Neutrophil (primary cell): Measurements from ENCODE around the gene APOBR.

Source experiments
- H3K27ac ChIP-seq: fragments of 200-600 bp; sonication (generic); 2 replicates; pipeline ENCODE4 v1.5.1; 2016; ENCODE audit warnings: mild to moderate bottlenecking, moderate library complexity
- H3K27me3 ChIP-seq: fragments of 200-600 bp; sonication (generic); 2 replicates; pipeline ENCODE4 v1.6.0; 2016; ENCODE audit warnings: mild to moderate bottlenecking
- H3K36me3 ChIP-seq: fragments of 200-600 bp; sonication (generic); 2 replicates; pipeline ENCODE4 v1.5.1; 2017
- H3K4me1 ChIP-seq, 2 experiments: fragments of 200-600 bp in 1 of 2; sonication (generic) in 1 of 2; 1 replicate in 1 of 2; 2 replicates in 1 of 2; pipeline versions ENCODE4 v1.5.1 to v1.6.1; 2013 to 2016; ENCODE audit warnings: low read depth in 1 of 2, low read length in 1 of 2, mild to moderate bottlenecking in 1 of 2, moderate library complexity in 1 of 2; ENCODE audit not compliant: control insufficient read depth in 1 of 2, insufficient read depth in 1 of 2
- H3K4me3 ChIP-seq, 2 experiments: fragments of 200-600 bp in 1 of 2; sonication (generic) in 1 of 2; 1 replicate in 1 of 2; 2 replicates in 1 of 2; pipeline ENCODE4 v1.5.1; 2013 to 2016; ENCODE audit warnings: low read depth in 1 of 2, low read length in 1 of 2, mild to moderate bottlenecking in 1 of 2, moderate library complexity in 1 of 2
- H3K9me3 ChIP-seq: fragments of 200-600 bp; sonication (generic); 2 replicates; pipeline ENCODE4 v1.5.1; 2016
- CTCF ChIP-seq: fragments of 200-600 bp; sonication (generic); IDR thresholded peaks from 2 replicates; pipeline ENCODE4 v1.5.1; 2016; ENCODE audit warnings: antibody characterized with exemption

APOBR gene

GRCh38 chr16:28528463-28528867 is 34.0 kb downstream of the APOBR start:
- Histone ChIP-seq H3K9me3 (no peaks in the 10 kb centered on the region), H3K27ac (no peak overlapping the region), H3K4me3 (no peak overlapping the region), H3K27me3 (no peaks in the 10 kb centered on the region), H3K4me1 (peaks cover 10 to 14% of the 10 kb centered on the region in 2 experiments), H3K36me3 (no peaks in the 10 kb centered on the region)
- TF ChIP-seq CTCF, result no peak

- TF ChIP-seq CTCF, result no peak
- no peaks in the 10 kb centered on the region for H3K9me3 ChIP-seq
- peaks cover 16 to 20% of the 10 kb centered on the region in 2 experiments for H3K4me1 ChIP-seq
- no peaks in the 10 kb centered on the region for H3K27me3 ChIP-seq
- no peak overlapping the region for H3K27ac ChIP-seq
- H3K4me3 ChIP-seq, result no peak overlapping the region
- H3K36me3 ChIP-seq, result no peaks in the 10 kb centered on the region
Observed at GRCh38 chr16:28529124-28529523, 34.7 kb downstream of the APOBR start.

- Histone ChIP-seq H3K9me3 (no peaks in the 10 kb centered on the region), H3K36me3 (no peaks in the 10 kb centered on the region), H3K27ac (peak overlapping the region; percentile 38), H3K4me3 (no peak overlapping the region), H3K27me3 (no peaks in the 10 kb centered on the region), H3K4me1 (peaks cover 21 to 28% of the 10 kb centered on the region in 2 experiments)
- no peak for TF ChIP-seq CTCF
Observed at GRCh38 chr16:28531777-28532744, 37.6 kb downstream of the APOBR start.

GRCh38 chr16:28532940-28533647 is 38.7 kb downstream of the APOBR start:
- H3K36me3 ChIP-seq, result no peaks in the 10 kb centered on the region
- no peak overlapping the region for H3K4me3 ChIP-seq
- H3K9me3 ChIP-seq, result no peaks in the 10 kb centered on the region
- no peak for TF ChIP-seq CTCF
- peak overlapping the region; percentile 85 for H3K27ac ChIP-seq
- H3K4me1 ChIP-seq, result peaks cover 21 to 28% of the 10 kb centered on the region in 2 experiments
- no peaks in the 10 kb centered on the region for H3K27me3 ChIP-seq

- Histone ChIP-seq H3K36me3 (no peaks in the 10 kb centered on the region), H3K27ac (peak overlapping the region; percentile 85), H3K4me1 (peaks cover 21 to 28% of the 10 kb centered on the region in 2 experiments), H3K4me3 (peak overlapping the region; percentile 32 to 50), H3K9me3 (no peaks in the 10 kb centered on the region), H3K27me3 (no peaks in the 10 kb centered on the region)
- no peak for TF ChIP-seq CTCF
Observed at GRCh38 chr16:28534542-28535373, 40.3 kb downstream of the APOBR start.
